HG03280 (cell line): ENCODE measurements around the gene CTNS.

Experiments
- ATAC-seq: cut with Tn5 transposase; IDR thresholded peaks from one replicate; pipeline ENCODE4 v1.9.1; 2021; ENCODE audit warnings: mild to moderate bottlenecking, moderate library complexity; ENCODE audit not compliant: unreplicated experiment

CTNS gene

DNA sequence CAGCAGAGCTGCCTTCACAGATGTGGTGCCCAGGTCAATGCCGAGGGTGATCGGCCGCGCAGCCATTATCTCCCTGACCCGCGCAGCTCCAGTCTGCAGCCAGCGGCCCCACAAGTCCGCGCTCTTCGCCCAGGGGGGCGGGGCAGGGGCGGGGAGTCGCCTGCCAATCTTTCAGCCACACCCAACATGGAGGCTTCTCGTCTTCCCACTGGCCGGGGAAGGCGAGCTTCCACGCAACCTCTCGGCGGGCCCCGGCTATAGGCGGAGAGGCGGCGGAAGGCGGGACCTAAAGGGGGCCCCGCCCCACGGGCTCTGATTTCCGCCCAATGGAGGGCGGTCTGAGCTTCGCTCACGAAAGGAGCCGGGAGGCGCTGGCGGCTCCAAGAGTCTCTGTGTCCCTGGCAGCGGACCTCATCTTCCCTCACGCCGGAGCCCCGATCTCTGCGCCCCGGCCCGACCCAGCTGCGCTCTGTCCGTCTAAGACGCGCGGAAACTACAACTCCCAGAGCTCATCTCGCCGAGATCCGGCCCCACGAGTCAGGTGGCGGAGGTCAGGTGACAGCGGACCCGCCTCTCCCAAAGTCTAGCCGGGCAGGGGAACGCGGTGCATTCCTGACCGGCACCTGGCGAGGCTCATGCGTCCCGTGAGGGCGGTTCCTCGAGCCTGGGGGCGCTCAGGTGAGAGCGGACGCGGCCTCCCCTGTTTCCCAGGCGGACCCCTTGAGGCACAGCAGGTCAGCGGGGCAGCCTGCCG is at the start of gene CTNS, which contains the start of gene SHPK:
Gene CTNS, plus strand, starts transcription at position 607 of the 754 bp plus-strand sequence. CDS start 3,447 bp downstream, outside the sequence.
Gene SHPK, minus strand, starts transcription at position 97 of the 754 bp plus-strand sequence. Its CDS starts 31 bp downstream, at position 66.
- peak; percentile 95 for ATAC-seq

DNA sequence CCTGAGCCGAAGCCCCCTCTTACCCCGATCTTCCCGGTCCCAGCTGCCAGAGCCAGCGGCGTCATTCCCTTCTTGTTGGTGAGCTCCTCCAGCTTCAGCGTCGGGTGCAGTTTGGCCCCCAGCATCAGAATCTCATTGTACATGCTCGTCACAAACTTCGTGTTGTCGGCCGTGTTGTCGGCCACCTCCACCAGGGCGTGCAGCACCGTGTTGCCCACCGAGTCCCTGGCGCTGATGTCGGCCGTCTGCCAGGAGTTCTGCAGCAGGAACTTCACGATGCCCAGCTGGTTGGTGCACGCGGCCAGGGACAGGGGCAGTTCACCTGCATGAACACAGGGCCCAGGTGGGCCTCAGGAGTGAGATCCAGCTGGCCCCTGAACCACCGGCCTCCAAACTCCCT is 46.8 kb upstream of the CTNS start:
- no peak for ATAC-seq

DNA sequence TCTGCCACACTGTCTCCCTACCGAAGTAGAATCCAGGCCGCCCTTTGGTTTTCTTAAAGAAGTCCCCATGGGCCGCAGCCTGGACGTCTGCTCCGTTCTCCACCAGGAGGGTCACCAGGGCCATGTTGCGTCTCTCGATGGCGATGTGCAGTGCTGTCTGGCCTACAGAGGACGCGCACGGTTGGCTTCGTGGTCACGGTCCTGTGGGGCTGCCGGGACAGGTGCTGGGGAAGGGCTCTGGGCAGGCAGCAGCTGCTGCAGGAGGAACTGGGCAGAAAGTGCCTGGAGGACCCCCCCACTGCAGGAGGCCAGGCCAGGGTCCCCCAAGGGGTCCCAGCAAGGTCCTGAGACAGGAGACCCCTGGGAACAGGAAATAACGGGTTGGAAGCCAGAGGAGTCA is 46.3 kb upstream of the CTNS start:
- no peak for ATAC-seq

DNA sequence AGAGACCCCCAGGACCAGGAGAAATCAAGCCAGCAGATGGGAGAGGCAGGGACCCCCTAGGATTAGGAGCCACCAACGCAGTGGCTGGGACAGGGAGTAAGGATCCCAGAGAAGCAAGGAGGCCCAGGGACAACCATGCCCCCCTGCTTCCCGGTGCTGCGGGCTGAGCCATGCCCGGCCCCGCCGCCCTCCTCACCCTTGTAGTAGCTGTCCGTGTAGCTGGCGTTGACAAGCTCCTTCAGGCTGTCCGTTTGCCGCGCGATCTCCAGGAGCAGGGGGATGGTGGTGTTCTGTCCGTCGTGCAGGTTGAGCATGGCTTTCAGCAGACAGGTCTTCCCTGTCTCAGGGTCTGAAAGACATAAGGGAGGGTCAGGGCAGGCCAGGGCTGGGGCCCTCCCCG is 45.8 kb upstream of the CTNS start:
- no peak for ATAC-seq

DNA sequence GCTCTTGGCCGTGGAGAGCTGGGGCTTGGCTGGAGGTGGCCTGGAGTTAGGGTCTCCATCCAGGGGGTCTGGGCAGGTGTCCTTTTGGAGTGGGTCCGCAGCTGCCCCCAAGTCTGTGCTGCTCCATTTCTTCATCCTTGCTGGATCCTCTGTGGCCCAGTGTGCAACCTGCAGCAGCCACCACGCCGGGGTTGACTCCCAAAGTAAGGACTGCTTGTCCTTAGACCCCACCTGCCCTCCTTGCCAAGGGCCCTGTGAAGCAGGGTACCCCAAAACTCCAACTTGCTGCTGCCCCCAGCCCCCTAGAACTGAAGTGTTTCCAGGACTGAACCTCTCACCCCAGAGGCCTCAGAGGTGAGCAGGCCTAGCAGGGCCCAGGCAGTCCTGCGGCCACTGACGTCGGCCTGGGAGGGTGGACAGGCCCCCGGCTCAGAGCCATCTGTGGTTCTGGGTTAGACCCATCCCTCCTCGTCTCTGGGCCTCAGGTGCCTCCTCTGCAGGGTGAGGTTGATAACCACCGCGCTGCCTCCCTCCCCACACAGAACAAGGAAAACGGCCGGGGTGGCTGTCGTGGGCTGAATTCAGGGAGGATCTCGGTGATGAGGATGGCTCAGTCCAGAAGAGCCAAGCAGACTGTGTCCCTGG is 44.2 kb upstream of the CTNS start:
- ATAC-seq = no peak

DNA sequence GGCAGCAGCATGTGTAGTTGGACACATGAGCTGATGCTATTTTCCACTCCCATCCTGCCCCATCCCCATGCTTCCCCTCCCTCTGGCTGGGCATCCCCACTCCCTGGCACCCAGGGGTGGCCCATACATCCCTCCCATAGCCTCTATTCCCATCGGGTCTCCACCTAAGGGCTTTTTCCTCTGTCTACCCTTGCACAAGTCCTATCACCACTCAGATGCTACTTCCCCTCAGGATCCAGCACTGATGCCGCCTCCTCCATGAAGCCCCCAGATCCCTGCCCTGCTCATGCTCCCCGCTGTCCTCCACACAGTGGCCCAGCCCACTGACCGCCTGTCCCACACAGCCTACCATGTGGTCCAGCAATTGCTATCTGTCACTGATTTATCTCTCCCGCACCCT is 43.2 kb upstream of the CTNS start:
- ATAC-seq = no peak

DNA sequence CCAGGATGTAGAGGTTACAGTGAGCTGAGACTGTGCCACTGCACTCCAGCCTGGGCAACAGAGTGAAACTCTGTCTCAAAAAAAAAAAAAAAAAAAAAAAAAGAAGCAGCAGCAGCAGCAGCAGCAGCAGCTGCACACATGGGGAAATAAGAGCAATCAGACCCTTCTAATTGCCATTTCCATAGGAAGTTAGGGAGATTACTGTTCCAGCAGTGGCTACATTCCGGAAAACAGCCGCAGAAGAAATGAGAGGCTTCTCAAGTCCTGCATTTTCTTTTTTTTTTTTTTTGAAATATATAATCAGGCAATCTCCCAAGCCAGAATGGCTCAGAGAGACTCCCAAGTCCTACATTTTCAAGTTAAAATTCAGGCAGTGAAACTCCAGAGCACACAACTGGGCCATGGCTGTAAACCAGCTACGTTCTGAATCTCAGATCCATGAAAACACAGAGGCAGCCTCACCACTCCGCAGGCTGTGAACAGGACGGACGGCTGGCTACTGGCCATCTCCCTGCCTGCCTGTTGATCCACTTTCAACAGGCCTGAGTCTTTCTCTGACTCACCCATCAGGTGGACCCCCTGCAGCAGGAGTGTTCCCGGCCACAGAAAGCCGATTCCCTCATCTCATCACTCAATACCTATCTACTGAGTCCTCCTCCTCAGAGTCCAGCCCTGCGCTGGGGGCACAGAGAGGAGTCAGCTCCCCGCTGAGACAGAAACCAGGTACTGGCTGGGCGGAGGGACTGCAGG is 42.3 kb upstream of the CTNS start:
- no peak for ATAC-seq

DNA sequence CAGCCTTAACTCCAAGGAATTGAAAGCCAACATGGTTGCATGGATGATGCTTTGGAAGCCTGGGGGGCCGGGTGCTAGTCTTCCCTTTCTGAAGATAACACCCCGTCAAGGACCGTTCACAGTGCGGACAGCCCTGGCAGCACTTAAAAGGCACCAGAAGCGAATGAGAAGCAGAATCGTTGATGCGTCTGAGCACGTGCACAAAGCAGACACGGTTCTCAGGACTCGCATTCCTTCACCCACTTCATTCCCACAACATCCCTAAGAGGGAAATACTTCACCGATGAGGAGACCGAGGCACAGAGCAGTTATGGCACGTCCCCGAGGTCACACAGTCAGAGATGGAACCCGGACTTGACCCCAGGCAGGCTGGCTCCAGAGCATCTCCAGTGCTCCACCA is 41.6 kb upstream of the CTNS start:
- no peak for ATAC-seq

DNA sequence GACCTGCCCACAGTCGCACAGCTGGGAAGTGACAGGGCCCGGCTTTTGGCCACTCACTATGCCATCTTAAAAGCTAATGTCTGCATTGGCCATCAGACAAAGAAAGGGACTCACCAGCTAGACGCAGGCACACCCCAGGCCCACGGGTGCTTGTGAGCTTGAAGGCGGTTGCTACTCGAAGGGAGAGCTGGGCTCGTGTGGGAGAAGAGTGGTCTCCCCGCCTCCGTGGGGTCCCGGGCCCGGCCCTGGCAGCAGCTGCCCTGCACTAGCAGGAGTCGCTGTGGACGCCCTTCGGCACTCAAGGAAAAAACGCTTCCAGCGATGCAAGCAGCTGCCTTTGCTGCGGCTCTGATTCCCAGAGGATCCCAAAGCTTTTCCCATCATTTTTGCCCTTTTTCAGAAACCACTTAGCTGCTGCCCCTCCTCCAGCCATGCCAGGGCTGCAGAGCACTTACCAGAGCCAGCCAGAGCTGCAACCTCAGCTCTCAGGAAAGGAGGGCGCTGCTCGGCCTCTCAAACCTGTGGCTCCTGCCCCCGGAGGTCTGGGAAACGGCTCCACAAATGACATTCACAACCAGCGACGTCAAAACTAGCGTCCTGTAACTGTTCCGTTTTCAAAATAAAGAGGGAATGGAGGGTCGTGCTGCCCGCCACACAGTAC is 39.6 kb upstream of the CTNS start:
- no peak for ATAC-seq

DNA sequence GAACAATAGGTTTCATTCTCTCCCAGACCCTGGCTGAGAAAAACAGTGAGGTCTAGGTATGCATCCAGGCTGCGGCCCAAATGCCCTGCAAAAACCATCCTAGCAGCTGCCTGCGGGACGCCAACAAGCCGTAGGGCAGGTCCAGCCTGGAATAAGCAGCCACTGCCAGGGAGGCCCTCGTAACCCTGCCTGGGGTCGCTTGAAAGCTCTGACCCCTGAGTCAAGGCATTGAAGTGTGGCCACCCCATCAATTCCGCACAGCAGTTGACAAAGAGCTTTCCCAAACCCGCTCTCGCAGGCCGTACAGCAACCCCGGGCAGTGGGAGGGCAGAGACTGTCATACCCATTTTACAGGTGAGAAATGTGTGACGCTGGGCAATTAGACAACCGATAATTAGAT is 38.5 kb upstream of the CTNS start:
- ATAC-seq = no peak

DNA sequence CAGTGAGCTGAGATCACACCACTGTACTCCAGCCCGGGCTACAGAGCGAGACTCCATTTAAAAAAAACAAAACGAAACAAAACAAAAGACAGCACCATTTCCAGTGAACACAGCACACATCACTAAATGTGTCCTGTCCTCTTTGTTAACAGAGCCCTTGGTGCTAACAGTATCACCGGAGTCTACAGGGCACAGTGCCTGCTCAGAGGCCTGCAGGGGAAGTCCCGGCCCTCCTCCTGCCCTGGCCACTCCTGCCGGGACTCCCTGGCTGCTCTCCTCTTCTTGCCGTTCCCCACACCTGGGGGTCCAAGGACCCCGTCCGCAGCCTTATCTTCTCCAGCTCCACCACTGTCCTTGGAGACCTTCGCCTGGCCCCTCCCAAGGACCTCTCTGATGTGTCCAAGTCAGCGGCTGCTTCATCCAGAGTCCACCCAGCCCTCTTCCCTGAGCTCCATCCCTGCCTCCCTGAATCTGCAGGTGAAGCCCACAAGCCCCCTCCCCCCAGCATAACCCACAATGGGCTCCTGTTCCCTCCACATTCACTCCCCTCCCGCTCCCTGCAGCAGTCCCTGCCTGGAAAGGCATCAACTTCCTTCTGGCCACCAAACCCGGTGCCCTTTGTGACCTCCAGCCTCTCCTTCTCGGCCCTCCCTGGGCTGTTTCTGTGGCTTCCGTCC is 35.9 kb upstream of the CTNS start:
- no peak for ATAC-seq

DNA sequence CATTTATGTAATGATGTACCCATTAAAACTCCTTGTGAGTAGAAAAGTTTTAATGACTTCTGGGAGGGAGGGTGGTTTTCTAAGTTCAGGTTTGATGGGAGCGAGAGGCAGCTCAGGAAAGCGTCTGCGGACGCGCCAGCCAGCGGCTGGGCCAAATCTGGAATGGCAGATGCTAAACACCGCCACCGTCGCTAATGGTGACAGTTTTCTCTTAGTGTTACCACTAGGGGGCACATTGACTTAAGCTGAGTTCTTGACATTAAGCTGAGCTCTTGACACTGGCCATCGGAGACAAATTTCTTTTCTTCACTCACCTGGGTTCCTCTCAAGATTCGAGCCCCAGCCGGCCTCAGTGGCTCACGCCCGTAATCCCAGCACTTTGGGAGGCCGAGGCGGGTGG is 34.1 kb upstream of the CTNS start:
- no peak for ATAC-seq

DNA sequence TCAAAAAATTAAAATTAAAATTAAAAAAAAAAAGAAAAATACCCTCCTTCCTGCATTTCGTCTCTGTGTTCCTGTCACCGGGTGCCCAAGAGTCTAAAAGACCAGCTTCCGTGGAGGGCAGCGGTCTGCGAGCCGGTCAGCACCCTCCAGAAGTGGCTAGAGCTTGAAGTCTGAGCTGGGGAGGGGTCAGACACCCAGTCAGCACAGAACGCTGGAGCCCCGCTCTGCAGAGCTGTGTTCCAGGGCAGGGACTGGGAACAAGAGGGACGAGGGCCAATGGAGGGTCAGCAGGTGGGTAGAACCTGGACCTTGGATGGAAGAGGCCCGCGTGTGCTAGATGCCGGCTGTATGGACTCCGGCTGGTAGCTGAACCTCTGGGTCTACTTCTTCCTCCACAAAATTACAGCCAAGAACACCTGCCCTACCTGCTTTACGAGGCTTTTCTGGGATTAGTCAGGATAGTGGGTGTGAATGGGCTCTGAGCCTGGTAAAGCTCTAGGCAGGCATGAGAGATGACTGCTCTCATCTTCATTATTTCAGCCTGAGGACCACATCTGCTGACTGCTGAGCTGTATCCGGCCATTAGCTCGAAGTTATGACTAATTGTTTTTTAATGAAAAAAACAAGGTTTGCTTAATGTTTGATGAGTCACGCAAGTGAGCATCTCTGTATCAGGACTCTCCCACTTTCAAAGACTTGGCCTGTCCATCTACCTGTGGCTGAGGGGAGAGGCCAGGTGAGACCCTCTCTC is 33.3 kb upstream of the CTNS start:
- no peak for ATAC-seq

DNA sequence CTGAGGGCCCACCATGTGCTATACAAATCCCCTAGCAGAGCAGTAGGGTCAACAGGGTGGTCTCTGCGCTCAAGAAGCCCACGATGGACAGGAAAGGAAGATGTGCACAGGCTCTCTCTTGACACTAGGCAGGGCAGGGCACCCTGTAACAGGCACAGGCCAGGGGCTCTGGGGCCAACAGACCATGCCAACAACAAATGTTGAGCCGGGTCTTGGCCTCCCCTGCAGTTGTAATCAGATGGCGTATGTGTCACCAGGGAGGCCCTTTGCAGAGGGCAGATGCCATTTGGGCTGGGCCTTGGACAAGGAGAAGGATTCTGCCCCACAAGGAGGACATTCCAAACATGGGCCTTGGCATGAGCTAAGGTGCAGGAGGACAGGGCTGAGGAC is 32.7 kb upstream of the CTNS start:
- no peak for ATAC-seq

DNA sequence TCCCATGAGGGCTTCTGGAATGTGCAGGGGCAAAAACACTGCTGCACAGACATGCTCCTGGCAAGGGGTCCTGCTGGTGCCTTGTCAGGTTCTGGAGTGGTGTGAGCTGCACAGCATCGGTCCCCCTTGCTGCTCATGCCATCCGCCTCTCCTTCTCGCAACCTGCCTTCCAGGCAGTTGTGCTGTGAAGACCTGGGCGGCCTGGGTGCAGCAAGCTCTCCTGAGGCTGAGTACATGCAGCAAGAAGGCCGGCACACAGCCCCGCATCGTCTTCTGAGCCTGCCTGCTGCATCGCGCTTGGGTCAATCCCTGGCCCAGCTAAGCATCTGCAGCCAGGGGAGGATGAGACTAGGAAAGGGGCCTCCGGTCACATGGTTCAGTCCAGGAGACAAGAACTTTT is 26.9 kb upstream of the CTNS start:
- ATAC-seq = no peak

DNA sequence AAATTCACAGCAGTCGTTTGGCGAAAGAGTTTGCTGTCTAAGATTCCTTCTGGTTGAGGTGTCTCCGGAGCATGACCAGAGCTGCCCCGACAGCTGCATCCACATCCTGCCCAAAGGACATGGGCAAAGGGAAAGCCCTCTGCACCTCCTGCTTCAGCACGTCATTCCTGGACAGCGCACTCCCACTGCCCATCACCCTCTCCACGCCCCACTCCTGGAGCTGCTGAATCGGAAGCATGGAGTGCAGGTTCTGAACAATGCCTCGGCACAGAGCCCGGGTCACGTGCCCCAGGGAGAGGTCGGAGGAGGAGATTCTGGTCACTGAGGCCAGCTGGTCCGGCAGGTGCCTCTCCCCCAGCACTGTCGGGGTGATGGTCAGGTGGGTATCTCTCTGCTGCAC is 26.0 kb upstream of the CTNS start:
- no peak for ATAC-seq

DNA sequence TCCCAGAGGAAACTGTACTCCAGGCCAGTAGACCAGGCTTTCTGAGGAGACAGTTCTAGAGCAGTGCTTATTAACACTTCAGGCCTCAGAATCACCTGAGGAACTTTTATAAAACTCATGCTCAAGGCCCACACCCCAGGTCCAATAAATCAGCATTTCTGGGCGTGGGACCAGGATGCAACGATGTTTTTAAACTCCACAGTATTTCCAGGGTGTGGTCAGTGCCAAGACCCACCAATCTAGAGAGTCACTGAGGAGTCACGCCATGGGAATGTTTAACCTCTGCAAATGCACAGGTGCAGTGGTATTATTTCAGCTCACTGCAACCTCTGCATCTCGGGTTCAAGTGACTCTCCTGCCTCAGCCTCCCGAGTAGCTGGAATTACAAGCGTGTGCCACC is 23.4 kb upstream of the CTNS start:
- no peak for ATAC-seq

DNA sequence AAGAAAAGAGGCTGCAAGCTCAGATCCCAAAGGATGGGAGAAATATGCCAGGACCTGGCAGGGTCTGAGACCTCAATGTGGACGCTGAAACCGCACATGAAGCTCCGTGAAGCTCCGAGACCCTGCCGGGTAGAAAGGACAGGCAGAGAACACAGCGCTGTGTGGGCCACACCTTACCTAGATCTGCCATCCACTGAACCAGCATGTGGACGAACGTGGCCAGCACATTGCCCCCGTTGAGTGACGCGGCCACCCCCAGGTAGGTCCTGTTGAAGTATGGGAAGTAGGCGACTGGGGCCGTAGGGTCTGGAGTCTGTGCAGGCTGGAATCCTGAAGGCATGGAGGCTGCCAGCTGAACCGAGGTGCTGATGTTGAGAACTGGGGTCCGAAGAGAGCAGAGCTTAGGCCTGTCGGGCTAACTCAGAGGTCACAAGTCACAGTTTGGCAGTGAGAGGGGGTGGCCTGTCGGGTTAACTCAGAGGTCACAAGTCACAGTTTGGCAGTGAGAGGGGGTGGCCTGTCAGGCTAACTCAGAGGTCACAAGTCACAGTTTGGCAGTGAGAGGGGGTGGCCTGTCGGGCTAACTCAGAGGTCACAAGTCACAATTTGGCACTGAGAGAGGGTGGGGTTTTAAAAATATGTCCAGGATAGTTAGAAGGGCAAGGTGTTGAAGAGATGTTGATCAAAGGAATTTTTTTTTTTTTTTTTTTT is 21.2 kb upstream of the CTNS start:
- no peak for ATAC-seq

DNA sequence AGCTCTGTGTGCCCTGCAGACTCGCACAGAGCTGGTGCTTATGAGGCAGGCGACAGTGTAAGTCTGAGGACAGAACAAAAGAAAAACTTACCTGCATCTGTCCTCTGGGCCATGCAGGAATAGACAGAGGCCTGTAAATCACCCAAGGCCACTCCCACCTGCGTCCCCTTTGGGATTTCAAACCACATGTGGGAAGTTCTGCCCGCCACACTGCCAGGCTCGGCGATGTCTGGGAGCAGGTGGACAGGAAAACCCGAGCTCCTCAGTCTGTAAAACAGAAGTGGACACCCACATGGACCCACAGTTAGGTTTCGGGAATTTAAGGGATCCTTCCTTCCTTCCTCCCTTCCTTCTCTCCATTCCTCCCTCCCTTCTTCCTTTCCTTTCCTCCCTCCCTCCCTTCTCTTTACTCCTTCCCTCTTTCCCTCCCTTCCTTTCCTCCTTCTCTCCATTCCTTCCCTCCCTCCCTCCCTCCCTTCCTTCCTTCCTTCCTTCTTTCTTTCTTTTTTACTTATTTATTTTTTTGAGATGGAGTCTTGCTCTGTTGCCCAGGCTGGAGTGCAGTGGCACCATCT is 15.3 kb upstream of the CTNS start:
- no peak for ATAC-seq
